Neuronal stem cell (in vitro differentiated cells): ENCODE results near the gene RNF150.

Experiments
- DNase-seq: peaks from one replicate; pipeline ENCODE4 v3.0.0-alpha.2; 2013; ENCODE audit warnings: low spot score
- H2AFZ ChIP-seq: one replicate; pipeline ENCODE4 v1.6.1; 2013; ENCODE audit warnings: mild to moderate bottlenecking, low read length, inconsistent platforms
- H2AK5ac ChIP-seq: 2 replicates; pipeline ENCODE4 v1.6.1; 2013; ENCODE audit warnings: low read depth, mild to moderate bottlenecking, inconsistent platforms, low read length, moderate library complexity, mixed read lengths
- H2BK120ac ChIP-seq: 2 replicates; pipeline ENCODE4 v1.6.1; 2013; ENCODE audit warnings: low read depth, mild to moderate bottlenecking, inconsistent platforms, low read length, moderate library complexity, mixed read lengths
- H2BK12ac ChIP-seq: one replicate; pipeline ENCODE4 v1.6.1; 2013; ENCODE audit warnings: low read length, inconsistent platforms
- H2BK15ac ChIP-seq: 2 replicates; pipeline ENCODE4 v1.6.1; 2013; ENCODE audit warnings: mild to moderate bottlenecking, low read length, inconsistent platforms, mixed read lengths
- H2BK5ac ChIP-seq: one replicate; pipeline ENCODE4 v1.6.1; 2013; ENCODE audit warnings: inconsistent platforms, mild to moderate bottlenecking, low read length, moderate library complexity
- H3K14ac ChIP-seq: one replicate; pipeline ENCODE4 v1.6.1; 2013; ENCODE audit warnings: low read length, inconsistent platforms
- H3K18ac ChIP-seq: 2 replicates; pipeline ENCODE4 v1.6.1; 2013; ENCODE audit warnings: low read length, inconsistent platforms
- H3K23ac ChIP-seq: 2 replicates; pipeline ENCODE4 v1.6.1; 2013; ENCODE audit warnings: low read depth, mild to moderate bottlenecking, mixed read lengths, low read length, inconsistent platforms; ENCODE audit not compliant: poor library complexity
- H3K27ac ChIP-seq: replicated peaks from 3 replicates; pipeline ENCODE4 v1.5.1; 2013; ENCODE audit warnings: low read length, inconsistent platforms
- H3K27me3 ChIP-seq, 3 experiments: 2 replicates each; pipeline ENCODE4 v1.6.1; 2013; ENCODE audit warnings: low read length in 3 of 3, mild to moderate bottlenecking in 2 of 3, inconsistent platforms in 1 of 3, low read depth in 1 of 3, mixed read lengths in 1 of 3, moderate library complexity in 1 of 3; ENCODE audit not compliant: control insufficient read depth in 3 of 3, insufficient read depth in 3 of 3
- H3K36me3 ChIP-seq, 2 donors: replicated peaks in 1 of 2; 2 replicates each; pipeline ENCODE4 v1.6.1; 2013; ENCODE audit warnings: low read length in 2 of 2; ENCODE audit not compliant: control insufficient read depth in 2 of 2, insufficient read depth in 2 of 2
- H3K4ac ChIP-seq: 2 replicates; pipeline ENCODE4 v1.6.1; 2013; ENCODE audit warnings: inconsistent platforms, mild to moderate bottlenecking, low read length, moderate library complexity
- H3K4me1 ChIP-seq, 2 donors: 1 replicate in 1 of 2; 2 replicates in 1 of 2; pipeline ENCODE4 v1.6.1; 2013; ENCODE audit warnings: low read length in 2 of 2, low read depth in 1 of 2; ENCODE audit not compliant: control insufficient read depth in 2 of 2, insufficient read depth in 1 of 2
- H3K4me2 ChIP-seq: one replicate; pipeline ENCODE4 v1.6.1; 2013; ENCODE audit warnings: mild to moderate bottlenecking, low read length, inconsistent platforms; ENCODE audit not compliant: insufficient read depth, poor library complexity, severe bottlenecking
- H3K4me3 ChIP-seq, 2 donors: 2 replicates each; pipeline ENCODE4 v1.5.1; 2013; ENCODE audit warnings: low read length in 2 of 2, mild to moderate bottlenecking in 2 of 2, inconsistent platforms in 1 of 2, moderate library complexity in 1 of 2
- H3K79me1 ChIP-seq: one replicate; pipeline ENCODE4 v1.6.1; 2013; ENCODE audit warnings: low read depth, mild to moderate bottlenecking, inconsistent platforms, low read length, moderate library complexity
- H3K9ac ChIP-seq: one replicate; pipeline ENCODE4 v1.6.1; 2013; ENCODE audit warnings: mild to moderate bottlenecking, low read depth, low read length, inconsistent platforms; ENCODE audit not compliant: poor library complexity
- H3K9me3 ChIP-seq, 2 donors: replicated peaks in 1 of 2; 2 replicates each; pipeline versions ENCODE3 to v1.6.1; 2013; ENCODE audit warnings: low read length in 2 of 2, mild to moderate bottlenecking in 2 of 2, inconsistent platforms in 1 of 2, low read depth in 1 of 2, mixed read lengths in 1 of 2, moderate library complexity in 1 of 2; ENCODE audit not compliant: control insufficient read depth in 2 of 2, insufficient read depth in 1 of 2
- H4K8ac ChIP-seq: one replicate; pipeline ENCODE4 v1.6.1; 2013; ENCODE audit warnings: low read depth, mild to moderate bottlenecking, inconsistent platforms, low read length, moderate library complexity
- H4K91ac ChIP-seq: one replicate; pipeline ENCODE4 v1.6.1; 2013; ENCODE audit warnings: low read length, low read depth, mild to moderate bottlenecking, inconsistent platforms; ENCODE audit not compliant: poor library complexity
- WGBS, 2 donors: extraction: QIAGEN DNeasy Blood & Tissue Kit; methylation state at CpG; one replicate each; pipeline ENCODE4 v1.1.7; 2013; ENCODE audit warnings: missing lambda C conversion rate in 2 of 2, mixed read lengths in 1 of 2; ENCODE audit not compliant: insufficient read length in 2 of 2, insufficient replicate concordance in 1 of 2; ENCODE audit errors: extremely low coverage in 2 of 2; 5-methylcytosine and 5-hydroxymethylcytosine counted together

RNF150 gene

DNA sequence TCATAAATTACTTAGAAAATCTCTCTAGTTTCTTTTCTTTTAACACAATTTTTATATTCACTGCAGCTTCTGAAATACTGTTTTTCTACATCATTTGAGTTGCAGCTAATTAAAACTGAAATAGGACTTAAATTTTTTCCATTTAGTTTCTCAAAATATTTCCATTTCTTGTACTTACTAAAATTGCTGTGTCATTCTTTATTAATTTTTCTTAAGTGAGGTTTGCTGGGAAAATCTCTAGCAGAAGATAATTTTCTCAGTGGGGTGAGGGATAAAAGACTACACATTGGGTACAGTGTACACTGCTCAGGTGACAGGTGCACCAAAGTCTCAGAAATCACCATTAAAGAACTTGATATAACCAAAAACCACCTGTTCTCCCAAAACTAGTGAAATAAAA lies 57.7 kb downstream of the RNF150 start:
- no peak for DNase-seq
- Histone ChIP-seq H3K27me3 (no peaks in the 10 kb centered on the region), H2BK12ac (no peak overlapping the region), H2BK5ac (no peak overlapping the region), H2BK120ac (no peak overlapping the region), H3K18ac (no peak overlapping the region), H2BK15ac (no peak overlapping the region), H3K4me1 (no peaks in the 10 kb centered on the region), H3K79me1 (no peaks in the 10 kb centered on the region), H3K4ac (no peak overlapping the region), H3K36me3 (no peaks in the 10 kb centered on the region), H3K23ac (no peak overlapping the region), H2AFZ (no peak overlapping the region), H3K9me3 (no peaks in the 10 kb centered on the region), H3K27ac (no peak overlapping the region), H4K8ac (no peak overlapping the region), H2AK5ac (no peak overlapping the region), H3K4me3 (no peak overlapping the region), H3K9ac (no peak overlapping the region), H3K14ac (no peak overlapping the region), H4K91ac (no peak overlapping the region), H3K4me2 (no peak overlapping the region)

DNA sequence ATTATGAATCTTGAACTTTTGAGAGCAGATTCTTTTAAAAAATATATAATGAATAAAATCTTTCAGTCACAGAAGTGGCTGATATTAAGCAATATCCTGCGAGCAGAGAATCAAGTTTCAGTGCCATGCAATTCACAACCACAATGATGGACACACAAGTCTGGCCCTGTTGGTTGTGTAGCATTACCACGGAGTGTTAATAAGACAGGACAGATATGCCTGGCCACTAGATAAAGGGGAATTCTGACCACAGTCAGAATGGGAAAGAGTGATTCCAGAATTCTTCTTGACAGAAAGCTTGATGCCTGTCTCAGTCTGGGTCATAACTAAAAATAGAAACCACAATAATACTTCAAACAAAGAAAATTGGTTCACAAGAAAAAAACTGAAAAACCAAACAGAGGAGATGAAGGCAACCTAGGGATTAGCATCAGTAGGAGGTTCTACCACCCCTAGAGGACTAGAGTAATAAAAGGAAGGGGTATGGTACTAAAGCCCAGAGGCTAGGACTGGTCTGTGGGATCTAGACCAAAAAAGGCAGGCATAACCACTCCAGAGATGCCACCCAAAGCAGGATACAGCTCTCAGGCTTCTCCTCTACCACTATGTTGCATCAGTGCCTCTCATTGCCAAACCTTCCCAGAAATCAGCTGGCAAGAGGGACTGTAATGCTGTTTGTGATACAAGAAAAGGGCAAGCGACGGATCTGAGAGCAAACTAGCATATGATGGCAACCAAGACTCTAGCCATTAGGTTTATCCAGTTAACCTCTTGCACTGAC lies 59.0 kb downstream of the RNF150 start:
- WGBS, 2 donors, result no CpG with 5 or more reads among the region's 4 CpGs
- H4K91ac ChIP-seq, result no peak overlapping the region
- DNase-seq, result no peak

DNA sequence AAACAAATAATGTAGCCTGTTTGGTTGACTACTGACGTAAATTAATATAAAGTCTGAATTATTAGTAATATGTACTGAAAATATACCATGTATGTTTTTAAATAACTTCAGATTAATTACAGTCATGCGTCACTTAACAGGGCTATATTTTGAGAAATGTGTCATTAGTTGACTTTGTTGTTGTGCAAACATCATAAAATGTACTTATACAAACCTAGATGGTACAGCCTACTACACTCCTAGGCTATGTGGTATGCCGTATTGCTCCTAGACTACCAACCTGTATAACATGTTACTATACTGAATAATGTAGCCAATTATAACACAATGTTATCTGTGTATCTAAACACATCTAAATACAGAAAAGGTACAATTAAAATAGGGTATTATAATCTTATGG lies 66.6 kb downstream of the RNF150 start:
- no peak overlapping the region for H3K23ac ChIP-seq
- H2AK5ac ChIP-seq, result no peak overlapping the region
- H2AFZ ChIP-seq, result no peak overlapping the region
- no peaks in the 10 kb centered on the region for H3K79me1 ChIP-seq
- no peak overlapping the region for H3K18ac ChIP-seq
- no peak overlapping the region for H2BK15ac ChIP-seq
- no peak overlapping the region for H3K4me3 ChIP-seq
- H2BK120ac ChIP-seq, result no peak overlapping the region
- H2BK5ac ChIP-seq, result no peak overlapping the region
- H3K4me2 ChIP-seq, result no peak overlapping the region
- DNase-seq, result no peak
- no CpG with 5 or more reads among the region's 3 CpGs for whole genome bisulfite sequencing, 2 donors
- no peak overlapping the region for H4K91ac ChIP-seq
- H2BK12ac ChIP-seq, result no peak overlapping the region
- H3K9ac ChIP-seq, result no peak overlapping the region
- H3K14ac ChIP-seq, result no peak overlapping the region
- H4K8ac ChIP-seq, result no peak overlapping the region
- H3K36me3 ChIP-seq, result no peaks in the 10 kb centered on the region
- H3K4me1 ChIP-seq, result no peaks in the 10 kb centered on the region
- no peak overlapping the region for H3K27ac ChIP-seq
- H3K9me3 ChIP-seq, result no peaks in the 10 kb centered on the region
- H3K27me3 ChIP-seq, result no peaks in the 10 kb centered on the region
- no peak overlapping the region for H3K4ac ChIP-seq

More for the DNA sequence above, 59.0 kb downstream of the RNF150 start:
- no peaks in the 10 kb centered on the region for H3K9me3 ChIP-seq
- H2AK5ac ChIP-seq, result no peak overlapping the region
- H3K23ac ChIP-seq, result no peak overlapping the region
- H3K27ac ChIP-seq, result no peak overlapping the region
- no peak overlapping the region for H3K4me2 ChIP-seq
- no peak overlapping the region for H2BK12ac ChIP-seq
- no peaks in the 10 kb centered on the region for H3K27me3 ChIP-seq
- H2BK120ac ChIP-seq, result no peak overlapping the region
- no peak overlapping the region for H2BK5ac ChIP-seq
- no peak overlapping the region for H2AFZ ChIP-seq
- H3K4me3 ChIP-seq, result no peak overlapping the region
- H3K14ac ChIP-seq, result no peak overlapping the region
- H4K8ac ChIP-seq, result no peak overlapping the region
- no peak overlapping the region for H2BK15ac ChIP-seq
- H3K18ac ChIP-seq, result no peak overlapping the region
- no peak overlapping the region for H3K4ac ChIP-seq
- no peak overlapping the region for H3K9ac ChIP-seq
- no peaks in the 10 kb centered on the region for H3K36me3 ChIP-seq
- no peaks in the 10 kb centered on the region for H3K4me1 ChIP-seq
- no peaks in the 10 kb centered on the region for H3K79me1 ChIP-seq

DNA sequence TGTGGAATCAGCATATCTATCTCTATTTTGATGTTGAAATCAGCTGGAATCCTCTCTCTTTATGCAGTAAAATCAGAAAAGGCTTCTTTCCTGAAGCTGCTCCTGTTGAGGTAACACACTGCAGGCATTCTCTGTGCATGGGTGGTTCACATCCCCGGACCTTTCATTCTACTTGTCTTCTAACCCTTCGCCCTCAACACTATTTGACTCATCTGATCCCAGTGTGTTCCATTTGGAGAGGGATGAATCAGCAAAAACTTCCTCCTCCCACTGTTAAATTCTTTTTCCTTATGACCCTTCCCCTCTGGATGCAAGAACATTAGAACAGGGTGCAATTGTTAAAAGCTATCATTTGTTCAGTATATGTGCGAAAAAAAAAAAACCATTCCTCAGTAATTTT lies 67.4 kb downstream of the RNF150 start:
- Histone ChIP-seq H3K14ac (no peak overlapping the region), H2AK5ac (no peak overlapping the region), H4K91ac (no peak overlapping the region), H3K27ac (no peak overlapping the region), H2AFZ (no peak overlapping the region), H3K27me3 (no peaks in the 10 kb centered on the region), H3K4ac (no peak overlapping the region), H3K4me1 (no peaks in the 10 kb centered on the region), H3K4me2 (no peak overlapping the region), H3K9ac (no peak overlapping the region), H3K36me3 (no peaks in the 10 kb centered on the region), H3K23ac (no peak overlapping the region), H2BK12ac (no peak overlapping the region), H2BK15ac (no peak overlapping the region), H2BK5ac (no peak overlapping the region), H3K9me3 (no peaks in the 10 kb centered on the region), H3K18ac (no peak overlapping the region), H3K4me3 (no peak overlapping the region), H2BK120ac (no peak overlapping the region), H3K79me1 (no peaks in the 10 kb centered on the region), H4K8ac (no peak overlapping the region)
- no CpG with 5 or more reads among the region's 3 CpGs for WGBS, 2 donors
- no peak for DNase-seq
